Measurements from ENCODE around the gene UBFD1.

UBFD1 gene

DNA sequence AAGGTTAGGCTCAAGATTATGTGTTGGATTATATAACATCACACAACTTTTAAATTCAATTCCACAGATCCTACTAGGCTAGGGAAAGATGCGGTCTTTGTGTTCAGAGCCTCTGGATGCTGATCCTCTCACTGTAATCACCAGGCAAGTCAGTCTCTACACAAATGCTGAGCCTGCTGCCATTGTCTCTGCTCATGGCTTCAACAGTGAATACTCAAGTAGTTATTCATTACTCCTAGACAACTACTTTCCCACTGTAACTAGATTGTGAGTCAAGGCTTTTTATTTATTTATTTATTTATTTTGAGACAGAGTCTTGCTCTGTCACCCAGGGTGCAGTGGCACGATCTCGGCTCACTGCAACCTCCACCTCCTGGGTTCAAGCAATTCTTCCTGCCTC lies 54.4 kb downstream of the UBFD1 start:
- peaks cover 78% of the 10 kb centered on the region for H3K36me3 ChIP-seq (ENCODE audit: insufficient read depth, insufficient read length, low read length)
- DNase-seq (ENCODE audit: low read depth, low spot score), result no peak
- no peaks in the 10 kb centered on the region for H3K9me3 ChIP-seq (ENCODE audit: insufficient read depth, low read length)
- no peaks in the 10 kb centered on the region for H3K27me3 ChIP-seq (ENCODE audit: insufficient read depth, insufficient read length)
- no peak overlapping the region for H3K9ac ChIP-seq (ENCODE audit: insufficient read length, low read depth)
- TF ChIP-seq YY1 (IDR thresholded peaks at IDR 0.05; ENCODE audit: insufficient read depth, insufficient read length), result no peak
- TF ChIP-seq ZNF274 (IDR thresholded peaks at IDR 0.05; ENCODE audit: low read depth, low read length), result no peak
- H3K4me3 ChIP-seq (ENCODE audit: insufficient read length, low read depth), result no peak overlapping the region
- H3K4me1 ChIP-seq (ENCODE audit: insufficient read depth, insufficient read length), result no peaks in the 10 kb centered on the region

DNA sequence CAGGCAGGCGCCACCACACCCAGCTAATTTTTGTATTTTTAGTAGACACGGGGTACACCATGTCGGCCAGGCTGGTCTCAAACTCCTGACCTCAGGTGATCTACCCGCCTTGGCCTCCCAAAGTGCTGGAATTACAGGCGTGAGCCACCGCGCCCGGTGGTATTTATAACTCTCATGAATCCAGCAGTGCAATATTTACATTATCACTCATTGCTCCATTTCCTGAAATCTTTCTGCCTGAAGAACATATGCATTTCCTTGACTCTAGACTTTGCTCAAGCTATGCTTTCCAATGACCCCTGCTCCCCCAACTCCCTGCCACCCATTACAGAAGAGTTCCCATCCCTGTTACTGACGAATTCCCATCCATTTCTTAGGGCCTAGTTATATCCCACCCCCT lies 58.3 kb downstream of the UBFD1 start:
- TF ChIP-seq ZNF274 (IDR thresholded peaks at IDR 0.05; ENCODE audit: low read depth, low read length) (no peak), SUZ12 (IDR thresholded peaks at IDR 0.05; ENCODE audit: extremely low read depth, insufficient read depth, insufficient read length) (no peak), YY1 (IDR thresholded peaks at IDR 0.05; ENCODE audit: insufficient read depth, insufficient read length) (no peak)
- Histone ChIP-seq H3K9ac (ENCODE audit: insufficient read length, low read depth) (no peak overlapping the region), H3K4me3 (ENCODE audit: insufficient read length, low read depth) (no peak overlapping the region), H3K9me3 (ENCODE audit: insufficient read depth, low read length) (no peaks in the 10 kb centered on the region), H3K36me3 (ENCODE audit: insufficient read depth, insufficient read length, low read length) (peaks cover 90% of the 10 kb centered on the region), H3K27me3 (ENCODE audit: insufficient read depth, insufficient read length) (no peaks in the 10 kb centered on the region), H3K4me1 (ENCODE audit: insufficient read depth, insufficient read length) (no peaks in the 10 kb centered on the region)
- DNase-seq (ENCODE audit: low read depth, low spot score), result no peak

All from NT2/D1 (cell line).